Measurements from ENCODE around the gene CLDN5.
"Not testable (repeated sequence)": the region's sequence is repeated elsewhere in the genome, so short reads cannot be mapped to it uniquely, and the experiment has no call there.

The CLDN5 gene

GRCh38 chr22:19524170-19525115 lies at the start of gene CLDN5:
Gene CLDN5, minus strand, starts transcription at chr22:19524410. Its CDS starts 155 bp downstream, at chr22:19524255.
- peak in 1 of 2 experiments; percentile 34 for DNase-seq

GRCh38 chr22:19571995-19572394 lies 47.8 kb upstream of the CLDN5 start:
- DNase-seq = no peak

DNA sequence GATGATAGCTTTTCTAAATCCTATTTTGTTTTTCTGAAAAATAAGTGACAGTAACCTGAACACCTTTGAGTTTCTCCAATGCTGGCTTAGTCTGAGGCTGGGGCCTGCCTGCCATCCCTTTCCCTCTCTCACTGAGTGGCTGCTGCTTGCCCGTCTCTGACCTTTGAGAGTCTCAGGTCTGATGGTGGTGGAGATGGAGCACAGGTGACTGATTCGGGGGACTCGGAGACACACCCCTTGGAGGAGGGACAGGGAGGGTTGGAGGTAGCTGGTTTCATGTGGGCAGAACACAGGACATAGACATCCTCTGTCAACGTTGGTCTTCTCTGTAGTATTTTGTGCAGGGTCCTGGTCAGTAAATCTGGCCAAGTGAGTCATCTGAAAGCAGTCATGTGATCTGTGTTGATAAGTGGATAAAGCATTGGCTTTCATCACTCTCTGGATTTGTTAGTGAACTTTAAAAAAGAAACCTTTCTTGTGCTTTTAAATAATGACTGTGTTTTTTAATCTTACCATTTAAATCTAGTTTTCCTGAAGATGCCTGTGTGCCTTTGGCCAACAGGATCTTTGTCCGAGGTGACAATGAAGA lies 47.1 kb upstream of the CLDN5 start:
- DNase-seq = no peak

- no peak for DNase-seq
Measured at GRCh38 chr22:19569976-19570375, 45.8 kb upstream of the CLDN5 start.

- no peak for DNase-seq
Measured at GRCh38 chr22:19569276-19569640, 45.0 kb upstream of the CLDN5 start.

DNA sequence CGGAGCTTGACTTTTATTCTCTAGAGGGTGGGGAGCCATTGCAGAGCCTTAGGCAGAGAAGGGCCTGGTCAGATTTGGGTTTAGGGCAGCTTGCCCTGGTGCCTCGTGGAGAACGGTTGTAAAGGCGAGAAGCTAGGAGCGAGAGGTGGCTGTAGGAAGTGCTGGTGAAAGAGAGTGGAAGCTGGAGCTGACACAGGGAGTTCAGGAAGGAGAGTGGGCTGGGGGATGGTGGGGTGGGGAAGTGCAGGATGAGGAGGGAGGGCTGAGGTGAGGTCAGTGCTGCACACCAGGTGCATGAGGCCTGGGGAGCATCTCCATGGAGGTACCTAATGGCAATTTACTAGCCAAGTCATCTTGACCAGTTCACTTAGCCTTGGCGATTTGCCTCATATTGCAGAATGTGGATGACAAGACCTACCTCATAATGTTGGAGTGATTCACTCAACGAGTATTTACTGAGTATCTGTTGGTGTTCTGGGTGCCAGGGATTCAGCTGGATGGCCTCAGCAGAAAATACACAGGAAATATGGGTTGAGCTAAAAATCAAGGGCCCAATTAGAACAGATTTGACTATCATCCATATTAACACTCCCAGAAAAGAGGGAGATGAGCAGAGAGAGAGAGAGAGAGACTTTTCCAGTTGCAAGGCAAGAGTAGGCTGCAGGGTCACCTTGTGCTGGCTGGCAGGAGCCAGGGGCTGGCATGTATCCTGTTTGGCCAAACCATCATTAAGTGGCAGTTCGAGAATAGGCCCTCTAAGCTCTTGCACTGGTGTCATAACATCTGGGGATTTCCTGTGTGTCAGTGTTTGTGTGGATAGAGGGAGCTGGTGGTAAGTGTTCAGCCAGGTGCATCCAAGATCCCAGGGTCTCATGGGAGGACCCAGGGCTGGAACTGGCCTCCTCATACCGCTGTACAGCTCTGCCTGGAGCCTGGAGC lies 44.4 kb upstream of the CLDN5 start:
- no peak for DNase-seq

- DNase-seq = no peak
Measured at GRCh38 chr22:19567157-19568009, 43.2 kb upstream of the CLDN5 start.

DNA sequence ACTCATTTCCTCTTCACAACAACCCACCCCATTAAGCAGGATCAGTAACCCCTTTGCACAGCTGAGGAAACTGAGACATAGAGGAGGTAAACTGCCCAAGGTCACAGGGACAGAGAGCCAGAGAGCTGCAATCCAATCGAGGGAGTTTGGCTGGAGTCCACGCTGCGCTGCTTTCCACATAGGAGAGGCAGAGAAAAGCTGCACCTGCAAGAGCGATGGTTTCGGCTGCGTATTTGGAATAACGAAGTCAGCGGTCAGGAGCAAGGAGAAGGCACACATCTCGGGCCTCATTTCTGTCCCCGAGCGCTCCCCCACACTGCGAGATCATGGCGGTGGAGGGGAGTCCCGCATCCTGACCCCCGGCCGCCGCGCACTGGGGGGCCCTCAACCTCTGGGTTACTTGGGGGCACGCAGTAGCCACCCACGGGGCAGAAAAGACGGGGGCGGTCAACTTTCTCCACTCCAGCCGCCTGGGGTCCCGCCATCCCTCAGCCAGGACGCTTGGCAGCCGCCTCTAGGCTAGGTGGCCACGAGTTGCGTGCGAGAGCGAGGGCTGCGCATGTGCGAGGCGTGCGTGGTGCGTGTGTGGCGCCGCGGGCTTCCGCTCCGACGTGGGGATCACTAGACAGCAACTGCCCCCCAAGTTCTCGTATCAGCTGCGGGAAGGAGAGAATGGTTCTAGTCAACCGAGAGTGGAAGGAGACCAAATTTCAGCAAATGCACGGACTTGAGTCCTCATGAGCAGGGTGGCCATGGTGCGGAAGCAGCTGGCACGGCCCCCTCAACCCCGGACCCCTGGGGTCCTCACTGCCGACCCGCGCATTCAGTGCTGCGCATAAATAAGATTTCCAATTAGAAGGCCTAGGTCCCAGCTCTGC lies 42.3 kb upstream of the CLDN5 start:
- no peak for DNase-seq

GRCh38 chr22:19565382-19566278 lies 41.4 kb upstream of the CLDN5 start:
- DNase-seq = no peak

GRCh38 chr22:19559956-19560355 lies 35.7 kb upstream of the CLDN5 start:
- DNase-seq = no peak

- DNase-seq = no peak
Measured at GRCh38 chr22:19559324-19559811, 35.2 kb upstream of the CLDN5 start.

DNA sequence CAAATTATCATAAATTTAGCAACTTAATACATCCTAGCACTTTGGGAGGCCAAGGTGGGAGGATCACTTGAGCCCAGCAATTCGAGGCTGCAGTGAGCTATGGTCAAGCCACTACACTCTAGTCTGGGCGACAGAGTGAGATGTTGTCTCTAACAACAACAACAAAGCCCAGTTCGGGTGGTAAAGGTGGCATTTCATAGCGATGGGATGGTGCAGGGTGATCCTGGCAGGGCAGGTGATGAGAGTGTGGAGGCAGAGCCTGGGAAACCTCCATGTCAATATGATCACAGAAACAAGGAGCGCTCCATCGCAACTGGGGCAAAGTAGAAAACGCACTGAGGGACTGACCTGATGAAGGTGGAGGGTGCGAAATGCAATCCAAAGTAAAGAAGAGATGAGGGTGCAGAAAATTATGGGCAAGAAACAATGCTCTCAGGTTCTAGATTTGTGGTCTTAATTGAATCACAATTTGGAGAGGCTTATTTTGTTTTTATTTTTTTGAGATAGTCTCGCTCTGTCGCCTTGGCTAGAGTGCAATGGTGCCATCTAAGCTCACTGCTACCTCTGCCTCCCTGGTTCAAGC lies 32.8 kb upstream of the CLDN5 start:
- DNase-seq = no peak

GRCh38 chr22:19555651-19556050 lies 31.4 kb upstream of the CLDN5 start:
- no peak for DNase-seq

- no peak for DNase-seq
Measured at GRCh38 chr22:19554834-19555404, 30.7 kb upstream of the CLDN5 start.

- DNase-seq = no peak
Measured at GRCh38 chr22:19553201-19553600, 29.0 kb upstream of the CLDN5 start.

GRCh38 chr22:19550382-19550781 lies 26.2 kb upstream of the CLDN5 start:
- DNase-seq = no peak

DNA sequence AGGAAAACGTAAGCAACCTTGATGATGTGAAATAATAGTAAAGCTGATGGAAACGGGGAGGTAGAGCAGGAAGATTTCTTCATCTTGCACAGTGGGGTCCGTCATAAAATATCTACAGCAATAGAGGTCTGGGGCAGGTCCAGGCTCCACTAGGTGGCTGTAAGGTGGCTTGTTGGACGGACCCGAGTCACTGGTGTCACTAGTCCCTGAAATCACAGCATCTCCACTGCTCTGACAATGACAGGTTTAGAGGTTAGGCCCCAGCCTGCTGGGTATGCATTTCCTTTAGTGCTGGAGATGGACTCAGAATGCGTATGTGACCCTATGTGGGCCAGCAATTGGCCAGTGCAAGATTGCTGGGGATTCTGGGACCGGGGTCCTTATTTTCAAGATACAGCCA lies 25.2 kb upstream of the CLDN5 start:
- DNase-seq = no peak

DNA sequence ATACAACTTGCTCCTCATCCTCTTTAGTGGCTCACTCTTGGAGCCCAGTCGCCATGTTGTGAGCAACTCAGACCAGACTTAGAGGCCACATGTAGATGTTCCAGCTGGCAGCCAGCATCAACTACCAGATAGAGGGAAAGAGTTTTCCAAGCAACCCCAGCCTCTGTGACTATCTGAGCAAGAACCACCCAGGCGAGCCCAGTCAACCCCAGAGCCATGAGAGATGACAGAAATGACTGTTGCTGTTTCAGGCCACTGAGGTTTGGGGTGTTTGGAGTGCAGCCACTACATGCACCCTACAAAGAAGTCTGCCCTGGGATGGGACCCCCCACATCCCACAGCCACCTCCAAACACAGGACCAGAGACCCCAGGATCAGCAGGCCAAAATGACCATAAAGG lies 24.8 kb upstream of the CLDN5 start:
- DNase-seq = no peak

GRCh38 chr22:19548427-19548826 lies 24.2 kb upstream of the CLDN5 start:
- DNase-seq = not testable (repeated sequence)

All from stimulated activated CD4-positive, alpha-beta T cell treated with anti-CD3 and anti-CD28 coated beads, Interleukin-4, amount 100 ng/mL, for 4 hours (primary cell).